ENCODE results near the gene SLC38A8.

Gene SLC38A8

GRCh38 chr16:84029297-84030047 lies 13.1 kb downstream of the SLC38A8 start:
- TF ChIP-seq, protein P1, sequence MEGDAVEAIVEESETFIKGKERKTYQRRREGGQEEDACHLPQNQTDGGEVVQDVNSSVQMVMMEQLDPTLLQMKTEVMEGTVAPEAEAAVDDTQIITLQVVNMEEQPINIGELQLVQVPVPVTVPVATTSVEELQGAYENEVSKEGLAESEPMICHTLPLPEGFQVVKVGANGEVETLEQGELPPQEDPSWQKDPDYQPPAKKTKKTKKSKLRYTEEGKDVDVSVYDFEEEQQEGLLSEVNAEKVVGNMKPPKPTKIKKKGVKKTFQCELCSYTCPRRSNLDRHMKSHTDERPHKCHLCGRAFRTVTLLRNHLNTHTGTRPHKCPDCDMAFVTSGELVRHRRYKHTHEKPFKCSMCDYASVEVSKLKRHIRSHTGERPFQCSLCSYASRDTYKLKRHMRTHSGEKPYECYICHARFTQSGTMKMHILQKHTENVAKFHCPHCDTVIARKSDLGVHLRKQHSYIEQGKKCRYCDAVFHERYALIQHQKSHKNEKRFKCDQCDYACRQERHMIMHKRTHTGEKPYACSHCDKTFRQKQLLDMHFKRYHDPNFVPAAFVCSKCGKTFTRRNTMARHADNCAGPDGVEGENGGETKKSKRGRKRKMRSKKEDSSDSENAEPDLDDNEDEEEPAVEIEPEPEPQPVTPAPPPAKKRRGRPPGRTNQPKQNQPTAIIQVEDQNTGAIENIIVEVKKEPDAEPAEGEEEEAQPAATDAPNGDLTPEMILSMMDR (IDR thresholded peaks at IDR 0.05; ENCODE audit: low read depth, low read length, missing control alignments): no peak

DNA sequence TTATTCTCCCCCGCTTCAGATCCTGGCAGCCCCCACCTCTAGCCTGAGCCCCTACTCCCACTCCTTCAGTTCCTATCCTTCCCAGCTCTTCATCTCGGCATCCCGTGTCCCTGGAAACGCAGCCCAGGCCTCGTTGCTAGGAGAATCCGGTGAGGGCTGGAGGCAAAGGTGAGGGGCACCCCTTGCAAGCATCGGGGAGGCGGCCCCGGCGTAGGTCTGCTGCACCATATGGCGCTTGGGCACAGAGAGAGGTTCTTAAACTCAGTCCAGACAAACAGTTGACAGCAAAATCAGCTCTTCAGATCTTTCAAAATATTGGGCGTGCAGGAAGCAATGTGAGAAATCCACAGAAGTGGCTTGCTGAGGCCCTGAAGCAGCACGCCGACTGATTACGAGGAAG lies 15.0 kb downstream of the SLC38A8 start:
- TF ChIP-seq, protein P1 (IDR thresholded peaks at IDR 0.05; ENCODE audit: low read depth, low read length, missing control alignments): no peak
- in situ Hi-C loops (cut with HindIII; ENCODE audit: low sequenced_read_pairs): no loop called here
- no peak overlapping the region for H3K4me3 ChIP-seq (ENCODE audit: low read depth, low read length)
- no peak for DNase-seq (ENCODE audit: low read depth)

More at GRCh38 chr16:84029297-84030047, 13.1 kb downstream of the SLC38A8 start:
- no peak for DNase-seq (ENCODE audit: low read depth)
- no peak overlapping the region for H3K4me3 ChIP-seq (ENCODE audit: low read depth, low read length)
- in situ Hi-C loops (cut with HindIII; ENCODE audit: low sequenced_read_pairs): no loop called here

DNA sequence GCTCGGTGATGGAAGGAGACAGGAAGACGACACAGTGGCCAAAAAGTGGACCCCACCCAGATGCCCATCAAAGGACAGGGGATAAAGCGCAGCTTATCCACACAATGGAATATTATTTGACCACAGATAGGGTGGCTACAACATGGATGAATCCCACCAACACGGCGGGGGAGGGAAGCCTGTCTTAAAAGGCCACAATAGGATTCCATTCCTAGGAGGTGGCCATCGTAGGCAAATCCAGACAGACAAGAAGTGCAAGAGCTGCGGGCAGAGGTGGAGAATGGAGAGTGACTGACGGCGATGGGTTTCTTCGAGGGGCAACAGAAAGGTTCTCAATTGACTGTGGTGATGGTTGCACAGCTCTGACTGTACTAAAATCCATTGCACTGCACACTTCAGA lies 16.0 kb downstream of the SLC38A8 start:
- TF ChIP-seq, protein P1 (IDR thresholded peaks at IDR 0.05; ENCODE audit: low read depth, low read length, missing control alignments): no peak
- no peak for DNase-seq (ENCODE audit: low read depth)
- in situ Hi-C loops (cut with HindIII; ENCODE audit: low sequenced_read_pairs): no loop called here
- no peak overlapping the region for H3K4me3 ChIP-seq (ENCODE audit: low read depth, low read length)

DNA sequence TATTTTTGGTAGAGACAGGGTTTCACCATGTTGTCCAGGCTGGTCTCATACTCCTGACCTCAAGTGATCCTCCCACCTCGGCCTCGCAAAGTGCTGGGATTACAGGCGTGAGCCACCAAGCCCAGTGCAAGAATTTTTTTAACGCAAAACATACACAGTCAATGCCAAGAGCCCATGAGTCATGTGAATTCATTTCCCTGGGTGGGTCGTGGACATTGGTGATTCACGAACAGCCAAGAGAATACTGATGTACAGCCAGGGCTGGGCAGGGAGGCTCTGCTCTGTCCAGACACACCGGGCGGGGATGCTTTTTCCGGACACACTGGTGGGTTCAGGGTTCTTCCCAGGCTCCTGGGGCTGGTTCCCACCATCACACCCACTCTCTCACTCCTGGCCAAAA lies 17.7 kb downstream of the SLC38A8 start:
- DNase-seq (ENCODE audit: low read depth): peak; percentile 45
- in situ Hi-C loops (cut with HindIII; ENCODE audit: low sequenced_read_pairs): no loop called here
- H3K4me3 ChIP-seq (ENCODE audit: low read depth, low read length): no peak overlapping the region
- TF ChIP-seq, protein P1 (IDR thresholded peaks at IDR 0.05; ENCODE audit: low read depth, low read length, missing control alignments): no peak

GRCh38 chr16:84022644-84023043 lies 20.0 kb downstream of the SLC38A8 start:
- DNase-seq (ENCODE audit: low read depth): no peak
- TF ChIP-seq, protein P1 (IDR thresholded peaks at IDR 0.05; ENCODE audit: low read depth, low read length, missing control alignments): no peak
- in situ Hi-C loops (cut with HindIII; ENCODE audit: low sequenced_read_pairs): no loop called here
- no peak overlapping the region for H3K4me3 ChIP-seq (ENCODE audit: low read depth, low read length)

GRCh38 chr16:84021488-84021887 lies 21.1 kb downstream of the SLC38A8 start:
- no peak for DNase-seq (ENCODE audit: low read depth)
- H3K4me3 ChIP-seq (ENCODE audit: low read depth, low read length): no peak overlapping the region
- in situ Hi-C loops (cut with HindIII; ENCODE audit: low sequenced_read_pairs): no loop called here
- TF ChIP-seq, protein P1 (IDR thresholded peaks at IDR 0.05; ENCODE audit: low read depth, low read length, missing control alignments): no peak
